WTC11 (cell line): Measurements from ENCODE around the gene LPP.

Experiments
- CBFB ChIP-seq: sonication (generic); formaldehyde crosslinking; IDR thresholded peaks from 2 replicates; pipeline ENCODE4 v1.8.1; 2022; ENCODE audit warnings: mild to moderate bottlenecking, low read depth, missing genetic modification reagents
- CREB1 ChIP-seq: sonication (generic); formaldehyde crosslinking; IDR thresholded peaks from 2 replicates; pipeline ENCODE4 v1.8.0; 2023; ENCODE audit warnings: mild to moderate bottlenecking, missing genetic modification reagents
- ELF4 ChIP-seq: sonication (generic); formaldehyde crosslinking; IDR thresholded peaks from 2 replicates; pipeline ENCODE4 v1.8.1; 2022; ENCODE audit warnings: low read depth, mild to moderate bottlenecking, moderate library complexity, missing genetic modification reagents
- FOXP1 ChIP-seq: sonication (generic); formaldehyde crosslinking; IDR thresholded peaks from 2 replicates; pipeline ENCODE4 v1.8.0; 2022; ENCODE audit warnings: missing genetic modification reagents, mild to moderate bottlenecking, moderate library complexity, borderline replicate concordance
- MYBL2 ChIP-seq: sonication (generic); formaldehyde crosslinking; IDR thresholded peaks from 2 replicates; pipeline ENCODE4 v1.8.1; 2023; ENCODE audit warnings: mild to moderate bottlenecking, moderate library complexity, missing genetic modification reagents
- RELA ChIP-seq: sonication (generic); formaldehyde crosslinking; IDR thresholded peaks from 2 replicates; pipeline ENCODE4 v1.8.1; 2022; ENCODE audit warnings: missing genetic modification reagents, mild to moderate bottlenecking, borderline replicate concordance
- SMAD3 ChIP-seq: sonication (generic); formaldehyde crosslinking; IDR thresholded peaks from 2 replicates; pipeline ENCODE4 v1.8.0; 2022; ENCODE audit warnings: missing genetic modification reagents, mild to moderate bottlenecking, borderline replicate concordance
- TCF7 ChIP-seq: sonication (generic); formaldehyde crosslinking; IDR thresholded peaks from 2 replicates; pipeline ENCODE4 v1.8.0; 2022; ENCODE audit warnings: mild to moderate bottlenecking, low read depth, missing genetic modification reagents, moderate library complexity
- ZNF317 ChIP-seq: sonication (generic); formaldehyde crosslinking; IDR thresholded peaks from 2 replicates; pipeline ENCODE4 v1.8.1; 2023; ENCODE audit warnings: low read depth, mild to moderate bottlenecking, moderate library complexity, missing genetic modification reagents, borderline replicate concordance
- TF ChIP-seq, protein P1 (sequence below): sonication (generic); formaldehyde crosslinking; conservative IDR thresholded peaks from 2 replicates; pipeline ENCODE4 v1.8.1; 2022; ENCODE audit warnings: mild to moderate bottlenecking, missing genetic modification reagents
- TF ChIP-seq, protein P2 (sequence below): fragments of 200-600 bp; IDR thresholded peaks from 2 replicates; pipeline ENCODE4 v1.8.0; 2022; ENCODE audit warnings: antibody characterized with exemption
- TF ChIP-seq, protein P3 (sequence below): sonication (generic); formaldehyde crosslinking; IDR thresholded peaks from 2 replicates; pipeline ENCODE4 v1.8.0; 2022; ENCODE audit warnings: mild to moderate bottlenecking, missing genetic modification reagents
- TF ChIP-seq, protein P4 (sequence below): sonication (generic); formaldehyde crosslinking; IDR thresholded peaks from 2 replicates; pipeline ENCODE4 v1.8.0; 2022; ENCODE audit warnings: mild to moderate bottlenecking, missing genetic modification reagents
- TF ChIP-seq, protein P5 (sequence below): sonication (generic); formaldehyde crosslinking; IDR thresholded peaks from 2 replicates; pipeline ENCODE4 v1.8.0; 2022; ENCODE audit warnings: mild to moderate bottlenecking, missing genetic modification reagents

DNA sequence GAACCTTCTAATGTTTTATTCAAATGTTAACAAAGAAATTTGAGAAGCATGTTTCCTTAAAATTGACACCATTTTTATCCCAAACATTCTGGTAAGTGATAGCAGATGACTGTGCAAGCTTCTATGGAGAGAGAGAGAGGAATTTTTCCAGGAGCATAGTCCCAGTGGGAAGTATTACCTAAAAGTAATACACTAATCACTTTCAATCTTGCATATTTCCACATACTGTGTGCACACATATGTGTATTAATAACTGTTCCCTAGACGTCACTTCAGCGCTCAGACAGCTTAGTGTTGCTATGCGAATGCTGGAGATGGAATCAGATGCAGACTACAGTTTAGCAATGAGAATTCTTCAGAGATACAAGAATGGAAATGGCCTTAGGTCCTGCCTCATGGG is 593.5 kb downstream of the LPP start:
- TF ChIP-seq, protein P1, sequence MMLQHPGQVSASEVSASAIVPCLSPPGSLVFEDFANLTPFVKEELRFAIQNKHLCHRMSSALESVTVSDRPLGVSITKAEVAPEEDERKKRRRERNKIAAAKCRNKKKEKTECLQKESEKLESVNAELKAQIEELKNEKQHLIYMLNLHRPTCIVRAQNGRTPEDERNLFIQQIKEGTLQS: no peak
- TF ChIP-seq FOXP1 (CRISPR knock-in tag): no peak
- TF ChIP-seq, protein P2, sequence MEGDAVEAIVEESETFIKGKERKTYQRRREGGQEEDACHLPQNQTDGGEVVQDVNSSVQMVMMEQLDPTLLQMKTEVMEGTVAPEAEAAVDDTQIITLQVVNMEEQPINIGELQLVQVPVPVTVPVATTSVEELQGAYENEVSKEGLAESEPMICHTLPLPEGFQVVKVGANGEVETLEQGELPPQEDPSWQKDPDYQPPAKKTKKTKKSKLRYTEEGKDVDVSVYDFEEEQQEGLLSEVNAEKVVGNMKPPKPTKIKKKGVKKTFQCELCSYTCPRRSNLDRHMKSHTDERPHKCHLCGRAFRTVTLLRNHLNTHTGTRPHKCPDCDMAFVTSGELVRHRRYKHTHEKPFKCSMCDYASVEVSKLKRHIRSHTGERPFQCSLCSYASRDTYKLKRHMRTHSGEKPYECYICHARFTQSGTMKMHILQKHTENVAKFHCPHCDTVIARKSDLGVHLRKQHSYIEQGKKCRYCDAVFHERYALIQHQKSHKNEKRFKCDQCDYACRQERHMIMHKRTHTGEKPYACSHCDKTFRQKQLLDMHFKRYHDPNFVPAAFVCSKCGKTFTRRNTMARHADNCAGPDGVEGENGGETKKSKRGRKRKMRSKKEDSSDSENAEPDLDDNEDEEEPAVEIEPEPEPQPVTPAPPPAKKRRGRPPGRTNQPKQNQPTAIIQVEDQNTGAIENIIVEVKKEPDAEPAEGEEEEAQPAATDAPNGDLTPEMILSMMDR: no peak
- TF ChIP-seq SMAD3: no peak
- TF ChIP-seq, protein P3, sequence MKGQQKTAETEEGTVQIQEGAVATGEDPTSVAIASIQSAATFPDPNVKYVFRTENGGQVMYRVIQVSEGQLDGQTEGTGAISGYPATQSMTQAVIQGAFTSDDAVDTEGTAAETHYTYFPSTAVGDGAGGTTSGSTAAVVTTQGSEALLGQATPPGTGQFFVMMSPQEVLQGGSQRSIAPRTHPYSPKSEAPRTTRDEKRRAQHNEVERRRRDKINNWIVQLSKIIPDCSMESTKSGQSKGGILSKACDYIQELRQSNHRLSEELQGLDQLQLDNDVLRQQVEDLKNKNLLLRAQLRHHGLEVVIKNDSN (CRISPR knock-in tag): no peak
- no peak for TF ChIP-seq CREB1 (CRISPR knock-in tag)
- TF ChIP-seq RELA (CRISPR knock-in tag): no peak
- no peak for TF ChIP-seq TCF7 (CRISPR knock-in tag)
- TF ChIP-seq ZNF317 (CRISPR knock-in tag): no peak
- TF ChIP-seq ELF4 (CRISPR knock-in tag): no peak
- TF ChIP-seq, protein P4, sequence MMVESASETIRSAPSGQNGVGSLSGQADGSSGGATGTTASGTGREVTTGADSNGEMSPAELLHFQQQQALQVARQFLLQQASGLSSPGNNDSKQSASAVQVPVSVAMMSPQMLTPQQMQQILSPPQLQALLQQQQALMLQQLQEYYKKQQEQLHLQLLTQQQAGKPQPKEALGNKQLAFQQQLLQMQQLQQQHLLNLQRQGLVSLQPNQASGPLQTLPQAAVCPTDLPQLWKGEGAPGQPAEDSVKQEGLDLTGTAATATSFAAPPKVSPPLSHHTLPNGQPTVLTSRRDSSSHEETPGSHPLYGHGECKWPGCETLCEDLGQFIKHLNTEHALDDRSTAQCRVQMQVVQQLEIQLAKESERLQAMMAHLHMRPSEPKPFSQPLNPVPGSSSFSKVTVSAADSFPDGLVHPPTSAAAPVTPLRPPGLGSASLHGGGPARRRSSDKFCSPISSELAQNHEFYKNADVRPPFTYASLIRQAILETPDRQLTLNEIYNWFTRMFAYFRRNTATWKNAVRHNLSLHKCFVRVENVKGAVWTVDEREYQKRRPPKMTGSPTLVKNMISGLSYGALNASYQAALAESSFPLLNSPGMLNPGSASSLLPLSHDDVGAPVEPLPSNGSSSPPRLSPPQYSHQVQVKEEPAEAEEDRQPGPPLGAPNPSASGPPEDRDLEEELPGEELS (CRISPR knock-in tag): no peak
- TF ChIP-seq, protein P5, sequence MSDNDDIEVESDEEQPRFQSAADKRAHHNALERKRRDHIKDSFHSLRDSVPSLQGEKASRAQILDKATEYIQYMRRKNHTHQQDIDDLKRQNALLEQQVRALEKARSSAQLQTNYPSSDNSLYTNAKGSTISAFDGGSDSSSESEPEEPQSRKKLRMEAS (CRISPR knock-in tag): no peak
- TF ChIP-seq CBFB (CRISPR knock-in tag): no peak
- TF ChIP-seq MYBL2 (CRISPR knock-in tag): no peak
